Liver (tissue), 9 donors: ENCODE results near the gene NAT8L. TPM values are rescaled to one million over a fixed set of nuclear protein-coding genes. Genes with fewer than 3 reads are reported as not detected.

Experiments used
- DNase-seq: peaks from one replicate; pipeline ENCODE4 v3.0.0-alpha.2; 2017; ENCODE audit warnings: low spot score
- H3K27ac ChIP-seq, 2 donors: one replicate each; pipeline ENCODE4 v1.7.0; 2013; ENCODE audit warnings: inconsistent platforms in 2 of 2, low read length in 2 of 2, control low read depth in 1 of 2, low read depth in 1 of 2, mild to moderate bottlenecking in 1 of 2
- H3K27me3 ChIP-seq, 4 donors: one replicate each; pipeline versions ENCODE4 v1.6.1 to v1.7.0; 2013; ENCODE audit warnings: low read length in 3 of 4, inconsistent platforms in 1 of 4, mild to moderate bottlenecking in 1 of 4, moderate library complexity in 1 of 4; ENCODE audit not compliant: control insufficient read depth in 4 of 4, insufficient read depth in 4 of 4
- H3K36me3 ChIP-seq, 4 donors: one replicate each; pipeline versions ENCODE4 v1.6.1 to v1.7.0; 2013; ENCODE audit warnings: low read length in 3 of 4, mild to moderate bottlenecking in 3 of 4, low read depth in 1 of 4, moderate library complexity in 1 of 4; ENCODE audit not compliant: control insufficient read depth in 4 of 4, insufficient read depth in 3 of 4
- H3K4me1 ChIP-seq, 4 donors: one replicate each; pipeline versions ENCODE4 v1.6.1 to v1.7.0; 2013; ENCODE audit warnings: low read length in 3 of 4, mild to moderate bottlenecking in 3 of 4, moderate library complexity in 1 of 4; ENCODE audit not compliant: control insufficient read depth in 4 of 4, insufficient read depth in 4 of 4
- H3K4me3 ChIP-seq, 3 donors: one replicate each; pipeline versions ENCODE4 v1.6.1 to v1.7.0; 2013; ENCODE audit warnings: low read length in 3 of 3, control low read depth in 1 of 3, low read depth in 1 of 3, mild to moderate bottlenecking in 1 of 3
- H3K9ac ChIP-seq, 2 donors: one replicate each; pipeline ENCODE4 v1.7.0; 2013; ENCODE audit warnings: low read length in 2 of 2, mild to moderate bottlenecking in 2 of 2, moderate library complexity in 2 of 2, control low read depth in 1 of 2, low read depth in 1 of 2
- H3K9me3 ChIP-seq, 4 donors: one replicate each; pipeline versions ENCODE4 v1.6.1 to v1.7.0; 2013; ENCODE audit warnings: low read length in 3 of 4; ENCODE audit not compliant: control insufficient read depth in 4 of 4
- ATF3 ChIP-seq: IDR thresholded peaks from 2 replicates; pipeline ENCODE4 v1.6.1; 2016; ENCODE audit warnings: antibody characterized with exemption
- EGR1 ChIP-seq, 2 donors: IDR thresholded peaks; 2 replicates each; pipeline ENCODE4 v1.6.1; 2016 to 2018; ENCODE audit warnings: antibody characterized with exemption in 2 of 2, low read depth in 2 of 2
- FOXA1 ChIP-seq: IDR thresholded peaks from 2 replicates; pipeline ENCODE4 v1.6.1; 2016; ENCODE audit warnings: antibody characterized with exemption
- FOXA2 ChIP-seq: IDR thresholded peaks from 2 replicates; pipeline ENCODE4 v1.6.1; 2016; ENCODE audit warnings: antibody characterized with exemption
- GABPA ChIP-seq, 2 donors: IDR thresholded peaks in 1 of 2; conservative IDR thresholded peaks in 1 of 2; 2 replicates each; pipeline ENCODE4 v1.6.1; 2016; ENCODE audit warnings: antibody characterized with exemption in 2 of 2, mild to moderate bottlenecking in 1 of 2, moderate library complexity in 1 of 2
- HNF4A ChIP-seq, 2 donors: conservative IDR thresholded peaks; 2 replicates each; pipeline ENCODE4 v1.6.1; 2016; ENCODE audit warnings: antibody characterized with exemption in 2 of 2, mild to moderate bottlenecking in 2 of 2
- JUND ChIP-seq, 2 donors: IDR thresholded peaks; 2 replicates each; pipeline ENCODE4 v1.6.1; 2016; ENCODE audit warnings: antibody characterized with exemption in 2 of 2
- NR2F2 ChIP-seq: IDR thresholded peaks from 2 replicates; pipeline ENCODE4 v1.6.1; 2016; ENCODE audit warnings: antibody characterized with exemption
- RAD21 ChIP-seq, 2 donors: IDR thresholded peaks; 2 replicates each; pipeline ENCODE4 v1.6.1; 2016; ENCODE audit warnings: antibody characterized with exemption in 2 of 2, mild to moderate bottlenecking in 2 of 2
- SP1 ChIP-seq: IDR thresholded peaks from 2 replicates; pipeline ENCODE4 v1.6.1; 2018; ENCODE audit warnings: antibody characterized with exemption, mild to moderate bottlenecking
- TAF1 ChIP-seq: conservative IDR thresholded peaks from 2 replicates; pipeline ENCODE4 v1.6.1; 2016; ENCODE audit warnings: antibody characterized with exemption, mild to moderate bottlenecking
- ZBTB33 ChIP-seq: IDR thresholded peaks from 2 replicates; pipeline ENCODE4 v1.6.1; 2016; ENCODE audit warnings: antibody characterized with exemption
- WGBS: extraction: QIAGEN DNeasy Blood & Tissue Kit; methylation state at CpG from one replicate; pipeline ENCODE4 v1.1.7; 2013; 5-methylcytosine and 5-hydroxymethylcytosine counted together
- polyA plus RNA-seq, 2 donors: library from polyadenylated mRNA; stranded (reverse) in 1 of 2; unstranded in 1 of 2; fragments of 200-250 nt in 1 of 2; fragments of >200 nt in 1 of 2; fragmentation: Nextera tagmentation in 1 of 2; extraction: Ambion mirVana in 1 of 2; gene quantifications; one replicate each; pipeline versions ENCODE4 v1.2.1 to v1.2.3, GENCODE V29; 2013 to 2015
- total RNA-seq, 2 donors: library from RNA; depleted of rRNA; stranded (reverse); fragments of >200 nt; gene quantifications; one replicate each; pipeline ENCODE4 v1.2.3, GENCODE V29; 2014
- TF ChIP-seq, protein P1 (sequence below): fragments of 150-350 bp; IDR thresholded peaks from 2 replicates; pipeline ENCODE4 v1.5.1; 2017; ENCODE audit warnings: improper control_type of control experiment, low read depth, low read length; ENCODE audit not compliant: missing input control
- TF ChIP-seq, protein P2 (sequence below): IDR thresholded peaks from 2 replicates; pipeline ENCODE4 v1.6.1; 2016; ENCODE audit warnings: antibody characterized with exemption
- donor health status: healthy.
- donor health status: healthy.
- donor health status: healthy.
- donor health status: healthy.
- donor health status: healthy.

NAT8L gene
- total and polyA plus RNA-seq, 4 donors: 0.07 to 0.09 (median 0.08) TPM; not detected in 1

DNA sequence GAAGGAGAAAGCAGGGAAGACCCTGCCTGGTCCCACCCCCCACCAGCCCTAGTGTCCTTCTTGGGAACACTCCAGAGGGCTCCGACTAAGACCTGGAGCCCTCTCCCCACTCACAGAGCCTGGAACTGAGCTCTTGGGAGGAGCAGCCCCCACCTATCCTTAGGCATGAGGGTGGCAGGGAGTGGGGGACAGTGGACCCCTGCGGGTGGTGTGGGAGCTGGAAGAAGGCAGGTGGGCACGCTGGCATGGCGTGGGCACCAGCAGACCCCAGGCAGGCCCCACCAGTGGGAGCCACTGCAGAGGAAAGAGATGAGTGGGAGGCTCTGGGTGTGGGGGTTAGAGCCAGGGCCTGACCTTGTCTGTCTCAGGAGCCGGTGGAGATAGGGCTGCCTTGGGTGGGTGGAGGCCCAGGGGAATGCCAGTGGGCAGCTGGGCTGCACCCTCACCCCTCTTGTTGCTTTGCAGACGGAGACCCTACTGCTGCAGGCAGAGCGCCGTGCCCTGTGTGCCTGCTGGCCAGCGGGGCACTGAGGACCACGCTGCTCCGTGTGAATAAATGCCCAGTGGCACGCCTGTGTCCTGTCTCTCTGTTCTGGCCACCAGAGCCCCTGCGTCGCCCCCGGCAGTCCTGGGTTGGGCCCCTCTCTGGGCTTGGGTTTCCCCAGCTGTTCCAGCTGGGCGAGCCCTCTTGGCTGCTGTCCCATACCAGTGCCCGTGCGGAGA, 15.6 kb upstream of the NAT8L start:
- H3K27ac ChIP-seq: no peak overlapping the region
- H3K9ac ChIP-seq: no peak overlapping the region
- DNase-seq: peak; percentile 27
- no peak for TF ChIP-seq EGR1 (IDR thresholded peaks at IDR 0.05; ENCODE audit: low read depth in 2 of 2)
- TF ChIP-seq GABPA (IDR thresholded peaks at IDR 0.05 in 1 of 2, conservative IDR thresholded peaks at IDR 0.05 in 1 of 2): no peak
- H3K4me3 ChIP-seq: no peak overlapping the region
- peaks cover 0 to 6% (median 4%) of the 10 kb centered on the region in 4 donors for H3K27me3 ChIP-seq
- H3K36me3 ChIP-seq: no peaks in the 10 kb centered on the region
- WGBS: 87% methylated on average over 18 of the region's 18 CpGs
- no peaks in the 10 kb centered on the region for H3K9me3 ChIP-seq
- peaks cover 9 to 17% (median 12%) of the 10 kb centered on the region in 4 donors for H3K4me1 ChIP-seq

- Histone ChIP-seq H3K9ac (no peak overlapping the region), H3K4me3 (no peak overlapping the region), H3K36me3 (no peaks in the 10 kb centered on the region), H3K9me3 (no peaks in the 10 kb centered on the region), H3K4me1 (peaks cover 9 to 17% (median 12%) of the 10 kb centered on the region in 4 donors), H3K27me3 (peaks cover 0 to 6% (median 4%) of the 10 kb centered on the region in 4 donors), H3K27ac (no peak overlapping the region)
- 80% methylated on average over 6 of the region's 6 CpGs for WGBS
- TF ChIP-seq HNF4A (conservative IDR thresholded peaks at IDR 0.05): no peak
- TF ChIP-seq FOXA1: no peak
- no peak for TF ChIP-seq SP1
- no peak for TF ChIP-seq GABPA (IDR thresholded peaks at IDR 0.05 in 1 of 2, conservative IDR thresholded peaks at IDR 0.05 in 1 of 2)
- no peak for TF ChIP-seq EGR1 (IDR thresholded peaks at IDR 0.05; ENCODE audit: low read depth in 2 of 2)
- TF ChIP-seq, protein P1, sequence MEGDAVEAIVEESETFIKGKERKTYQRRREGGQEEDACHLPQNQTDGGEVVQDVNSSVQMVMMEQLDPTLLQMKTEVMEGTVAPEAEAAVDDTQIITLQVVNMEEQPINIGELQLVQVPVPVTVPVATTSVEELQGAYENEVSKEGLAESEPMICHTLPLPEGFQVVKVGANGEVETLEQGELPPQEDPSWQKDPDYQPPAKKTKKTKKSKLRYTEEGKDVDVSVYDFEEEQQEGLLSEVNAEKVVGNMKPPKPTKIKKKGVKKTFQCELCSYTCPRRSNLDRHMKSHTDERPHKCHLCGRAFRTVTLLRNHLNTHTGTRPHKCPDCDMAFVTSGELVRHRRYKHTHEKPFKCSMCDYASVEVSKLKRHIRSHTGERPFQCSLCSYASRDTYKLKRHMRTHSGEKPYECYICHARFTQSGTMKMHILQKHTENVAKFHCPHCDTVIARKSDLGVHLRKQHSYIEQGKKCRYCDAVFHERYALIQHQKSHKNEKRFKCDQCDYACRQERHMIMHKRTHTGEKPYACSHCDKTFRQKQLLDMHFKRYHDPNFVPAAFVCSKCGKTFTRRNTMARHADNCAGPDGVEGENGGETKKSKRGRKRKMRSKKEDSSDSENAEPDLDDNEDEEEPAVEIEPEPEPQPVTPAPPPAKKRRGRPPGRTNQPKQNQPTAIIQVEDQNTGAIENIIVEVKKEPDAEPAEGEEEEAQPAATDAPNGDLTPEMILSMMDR: no peak
- no peak for TF ChIP-seq FOXA2
- no peak for TF ChIP-seq RAD21 (IDR thresholded peaks at IDR 0.05)
- DNase-seq: peak; percentile 27
Measured at GRCh38 chr4:2044119-2044485, 15.0 kb upstream of the NAT8L start.

DNA sequence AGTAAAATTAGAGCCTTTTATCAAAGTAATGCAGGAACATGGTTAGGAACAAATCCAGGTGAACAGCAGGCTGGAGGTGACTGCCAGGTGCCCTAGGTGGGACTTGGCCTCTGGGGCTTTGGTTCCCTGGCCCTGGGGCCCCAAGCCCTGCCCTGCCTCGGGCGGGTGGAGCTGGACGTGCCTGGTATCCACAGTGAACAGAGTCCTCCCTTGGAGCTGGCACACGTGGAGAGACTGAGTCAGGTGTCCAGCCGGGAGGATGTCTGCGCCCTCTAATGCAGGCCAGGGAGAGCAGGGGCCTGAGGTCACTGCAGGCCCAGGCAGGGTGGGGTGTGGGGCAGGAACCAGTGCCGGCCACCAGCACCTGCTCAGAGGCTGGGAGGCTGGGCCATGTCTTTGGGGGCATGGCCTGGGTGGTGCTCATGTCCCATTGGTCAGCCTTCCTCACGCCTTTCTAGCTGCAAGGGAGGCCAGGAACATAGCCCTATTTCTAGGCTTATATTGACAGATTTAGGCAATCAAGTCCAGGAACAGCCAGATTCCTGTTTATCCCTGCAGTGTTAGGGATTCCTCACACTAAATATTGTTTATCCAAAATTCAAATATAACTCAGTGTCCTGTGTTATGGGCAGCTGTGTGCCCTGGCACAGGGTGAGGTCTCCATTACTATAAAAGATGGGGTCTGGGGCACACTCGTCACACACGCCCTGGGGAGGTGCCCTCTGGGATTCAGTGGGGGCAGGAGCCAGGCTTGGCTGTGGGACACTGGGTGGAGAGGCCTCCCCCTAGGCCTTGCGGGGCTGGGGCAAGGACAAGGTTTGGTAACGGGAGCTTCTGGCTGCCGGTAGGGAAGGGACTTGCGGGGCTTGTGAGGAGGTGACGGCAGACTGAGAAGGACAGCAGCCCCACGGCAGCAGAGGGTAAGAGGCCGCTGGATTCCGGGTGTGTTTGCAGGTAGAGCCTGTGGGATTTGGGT, 14.3 kb upstream of the NAT8L start:
- Histone ChIP-seq H3K36me3 (no peaks in the 10 kb centered on the region), H3K4me3 (no peak overlapping the region), H3K9ac (no peak overlapping the region), H3K27me3 (peaks cover 0 to 6% (median 4%) of the 10 kb centered on the region in 4 donors), H3K4me1 (peaks cover 9 to 17% (median 12%) of the 10 kb centered on the region in 4 donors), H3K27ac (no peak overlapping the region), H3K9me3 (no peaks in the 10 kb centered on the region)
- DNase-seq: peak; percentile 31
- TF ChIP-seq TAF1 (no peak), FOXA2 (no peak), EGR1 (IDR thresholded peaks at IDR 0.05; ENCODE audit: low read depth in 2 of 2) (no peak), NR2F2 (no peak), RAD21 (IDR thresholded peaks at IDR 0.05) (no peak), ATF3 (no peak), ZBTB33 (no peak), JUND (IDR thresholded peaks at IDR 0.05) (no peak), GABPA (IDR thresholded peaks at IDR 0.05 in 1 of 2, conservative IDR thresholded peaks at IDR 0.05 in 1 of 2) (no peak)
- TF ChIP-seq, protein P1: no peak
- TF ChIP-seq, protein P2, sequence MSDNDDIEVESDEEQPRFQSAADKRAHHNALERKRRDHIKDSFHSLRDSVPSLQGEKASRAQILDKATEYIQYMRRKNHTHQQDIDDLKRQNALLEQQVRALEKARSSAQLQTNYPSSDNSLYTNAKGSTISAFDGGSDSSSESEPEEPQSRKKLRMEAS: no peak
- 93% methylated on average over 18 of the region's 18 CpGs for WGBS
